Memory B cell (primary cell): ENCODE results near the gene PLPPR5.

Experiments used
- ATAC-seq: fragments of 150-1000 bp; cut with Tn5 transposase; 2 replicates; pipeline ENCODE4 v1.10.0; 2021; ENCODE audit warnings: low read depth, mild to moderate bottlenecking, moderate library complexity
- DNase-seq, 2 donors: peaks; one replicate each; pipeline ENCODE4 v3.0.0; 2022; ENCODE audit warnings: low spot score in 2 of 2
- H3K27ac Mint-ChIP-seq: one replicate; pipeline ENCODE4 v1.8.0; 2022; ENCODE audit warnings: mild to moderate bottlenecking, moderate library complexity, mixed read lengths
- H3K27me3 Mint-ChIP-seq: one replicate; pipeline ENCODE4 v1.8.0; 2022; ENCODE audit warnings: mixed read lengths
- H3K36me3 Mint-ChIP-seq: one replicate; pipeline ENCODE4 v1.8.0; 2022; ENCODE audit warnings: mild to moderate bottlenecking, mixed read lengths
- H3K4me1 Mint-ChIP-seq: one replicate; pipeline ENCODE4 v1.8.0; 2022; ENCODE audit warnings: mixed read lengths
- H3K4me3 Mint-ChIP-seq: one replicate; pipeline ENCODE4 v1.8.0; 2022; ENCODE audit warnings: mild to moderate bottlenecking, moderate library complexity, mixed read lengths
- H3K9me3 Mint-ChIP-seq: one replicate; pipeline ENCODE4 v1.8.0; 2022; ENCODE audit warnings: mixed read lengths

Gene PLPPR5

DNA sequence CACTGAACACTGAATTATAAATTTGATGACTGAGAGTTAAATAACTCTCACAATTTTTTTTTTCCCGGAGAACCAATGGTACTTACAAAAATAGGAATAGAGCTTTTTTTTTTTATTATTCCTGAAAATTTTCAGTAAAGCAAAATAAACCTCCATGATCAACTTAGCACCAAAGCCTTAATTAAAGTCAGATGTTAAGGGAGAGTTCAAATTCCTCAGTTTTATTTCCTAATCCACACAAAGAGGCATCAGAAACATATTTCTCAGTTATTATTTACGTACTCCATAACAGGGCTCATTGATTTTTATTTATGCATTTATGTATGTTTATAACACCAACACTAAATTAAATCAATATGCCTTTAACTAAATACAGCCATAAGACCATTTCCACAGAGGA is 55.5 kb downstream of the PLPPR5 start:
- Mint-ChIP-seq H3K9me3 (no peaks in the 10 kb centered on the region), H3K4me1 (no peaks in the 10 kb centered on the region), H3K27ac (no peak overlapping the region), H3K27me3 (peaks cover 3% of the 10 kb centered on the region), H3K36me3 (no peaks in the 10 kb centered on the region), H3K4me3 (no peak overlapping the region)
- DNase-seq (no peak), ATAC-seq (no peak)

DNA sequence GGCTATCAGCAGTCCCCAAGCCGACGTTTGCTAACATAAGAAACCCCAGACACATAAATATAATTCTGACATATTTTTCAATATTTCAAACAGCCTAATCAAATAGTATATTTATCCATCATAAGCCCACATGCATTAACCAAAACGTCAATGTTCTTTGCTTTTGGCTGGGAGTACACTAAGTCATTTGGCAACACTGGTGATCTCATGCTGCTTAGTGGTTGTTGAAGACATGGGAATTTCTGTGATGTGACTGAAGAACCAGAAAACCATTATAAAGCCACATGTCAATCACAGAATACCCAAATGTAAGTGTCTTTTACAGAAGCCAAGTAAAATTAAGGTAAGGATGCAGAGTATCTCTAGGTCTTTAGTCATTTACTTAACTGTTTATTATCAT is 57.6 kb downstream of the PLPPR5 start:
- no peak for ATAC-seq
- no peak for DNase-seq
- no peak overlapping the region for H3K27ac Mint-ChIP-seq

DNA sequence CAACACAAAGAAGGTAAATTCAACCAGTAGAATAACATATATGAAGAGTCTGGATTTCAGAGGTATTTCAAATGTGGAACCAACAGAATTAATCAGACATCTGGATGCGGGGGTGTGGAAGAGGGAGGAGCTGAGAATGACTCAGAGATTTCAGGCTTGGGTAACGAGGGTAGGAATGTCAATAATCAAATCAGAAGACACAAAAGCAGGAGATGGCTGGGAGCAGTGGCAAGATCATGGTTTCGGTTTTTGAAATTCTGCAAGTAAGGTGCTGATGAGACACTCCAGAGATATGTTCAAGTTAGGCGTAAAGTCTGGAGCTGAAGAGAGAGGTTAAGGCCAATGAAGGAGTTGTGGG is 64.0 kb downstream of the PLPPR5 start:
- Mint-ChIP-seq H3K4me3 (no peak overlapping the region), H3K27me3 (no peaks in the 10 kb centered on the region), H3K9me3 (no peaks in the 10 kb centered on the region), H3K27ac (no peak overlapping the region), H3K36me3 (no peaks in the 10 kb centered on the region), H3K4me1 (peaks cover 2% of the 10 kb centered on the region)
- ATAC-seq, result no peak
- no peak for DNase-seq

More for the DNA sequence above, 57.6 kb downstream of the PLPPR5 start:
- H3K27me3 Mint-ChIP-seq, result peaks cover 3% of the 10 kb centered on the region
- no peaks in the 10 kb centered on the region for H3K9me3 Mint-ChIP-seq
- H3K4me1 Mint-ChIP-seq, result no peaks in the 10 kb centered on the region
- H3K4me3 Mint-ChIP-seq, result no peak overlapping the region
- no peaks in the 10 kb centered on the region for H3K36me3 Mint-ChIP-seq

DNA sequence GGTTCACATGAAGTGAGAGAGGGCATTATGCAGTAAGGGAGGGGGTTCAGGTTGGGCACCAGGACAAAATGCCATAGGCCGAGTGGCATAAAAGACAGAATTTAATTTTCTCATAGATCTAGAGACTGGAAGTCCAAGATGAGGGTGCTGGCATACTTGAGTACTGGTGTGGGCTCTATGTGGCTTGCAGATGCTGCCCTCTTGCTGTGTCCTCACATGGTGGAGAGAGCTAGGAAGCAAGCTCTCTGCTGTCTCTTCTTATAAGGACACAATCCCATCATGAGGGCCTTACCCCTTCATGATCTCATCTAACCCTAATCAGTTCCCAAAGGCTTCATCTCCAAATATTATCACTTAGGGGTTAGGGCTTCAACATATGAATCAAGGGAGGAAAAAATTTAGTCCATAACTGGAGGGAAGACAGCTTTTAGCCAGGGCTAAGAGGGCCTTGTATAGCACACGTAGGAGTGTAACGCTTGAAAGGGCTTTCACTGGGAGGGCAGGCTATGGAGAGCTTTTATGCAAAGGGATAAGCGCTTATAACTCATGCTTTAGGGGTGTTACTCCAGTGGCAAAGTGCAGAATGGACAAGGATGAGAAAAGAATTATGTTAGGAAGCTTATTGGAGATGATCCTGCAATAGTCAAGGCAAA is 64.5 kb downstream of the PLPPR5 start:
- ATAC-seq (no peak), DNase-seq (no peak)
- no peak overlapping the region for H3K4me3 Mint-ChIP-seq
- no peak overlapping the region for H3K27ac Mint-ChIP-seq
- no peaks in the 10 kb centered on the region for H3K36me3 Mint-ChIP-seq
- H3K4me1 Mint-ChIP-seq, result peaks cover 2% of the 10 kb centered on the region
- no peaks in the 10 kb centered on the region for H3K27me3 Mint-ChIP-seq
- no peaks in the 10 kb centered on the region for H3K9me3 Mint-ChIP-seq

DNA sequence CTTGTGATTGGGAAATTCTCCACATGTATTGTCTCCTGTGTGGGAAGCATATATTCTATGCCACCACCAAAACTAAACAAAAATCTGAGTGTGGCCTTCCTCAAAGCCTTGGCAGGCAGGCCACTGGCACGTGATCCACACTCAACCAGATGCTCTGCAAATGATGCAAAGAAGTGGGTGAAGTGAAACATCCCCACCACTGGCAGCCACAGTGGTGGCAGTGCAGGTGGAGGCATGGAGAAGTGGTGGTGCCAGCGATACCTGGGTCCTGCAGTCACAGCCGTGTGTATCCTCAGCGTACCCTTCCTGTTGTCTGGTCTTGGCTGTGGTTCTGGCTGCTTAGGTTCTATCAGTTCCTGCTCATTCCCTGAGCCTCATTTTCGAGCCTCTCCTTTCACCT is 65.2 kb downstream of the PLPPR5 start:
- no peaks in the 10 kb centered on the region for H3K27me3 Mint-ChIP-seq
- peaks cover 2% of the 10 kb centered on the region for H3K4me1 Mint-ChIP-seq
- H3K4me3 Mint-ChIP-seq, result no peak overlapping the region
- H3K9me3 Mint-ChIP-seq, result no peaks in the 10 kb centered on the region
- DNase-seq (no peak), ATAC-seq (no peak)
- H3K27ac Mint-ChIP-seq, result no peak overlapping the region
- no peaks in the 10 kb centered on the region for H3K36me3 Mint-ChIP-seq

DNA sequence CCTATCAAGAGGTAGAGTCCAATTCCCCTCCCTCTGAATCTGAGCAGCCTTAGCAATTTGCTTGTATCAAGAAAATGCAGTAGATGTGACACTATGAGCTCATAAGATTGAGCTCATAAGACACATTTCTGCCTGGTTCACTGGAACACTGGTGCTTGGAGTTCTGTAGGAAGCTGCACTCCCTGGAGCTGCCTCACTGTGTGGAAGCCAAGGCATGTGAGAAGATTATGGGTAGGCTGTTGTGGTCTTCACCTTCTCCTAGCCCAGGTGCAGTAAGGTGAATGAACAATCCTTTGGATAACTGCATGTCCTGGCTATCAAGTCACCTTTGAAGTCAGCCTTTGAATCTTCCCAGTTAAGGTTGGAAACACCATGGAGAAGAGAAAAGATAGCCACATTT is 67.3 kb downstream of the PLPPR5 start:
- H3K9me3 Mint-ChIP-seq, result no peaks in the 10 kb centered on the region
- H3K4me3 Mint-ChIP-seq, result no peak overlapping the region
- H3K36me3 Mint-ChIP-seq, result no peaks in the 10 kb centered on the region
- DNase-seq (no peak), ATAC-seq (no peak)
- H3K4me1 Mint-ChIP-seq, result peaks cover 2% of the 10 kb centered on the region
- no peak overlapping the region for H3K27ac Mint-ChIP-seq
- H3K27me3 Mint-ChIP-seq, result peaks cover 1% of the 10 kb centered on the region

DNA sequence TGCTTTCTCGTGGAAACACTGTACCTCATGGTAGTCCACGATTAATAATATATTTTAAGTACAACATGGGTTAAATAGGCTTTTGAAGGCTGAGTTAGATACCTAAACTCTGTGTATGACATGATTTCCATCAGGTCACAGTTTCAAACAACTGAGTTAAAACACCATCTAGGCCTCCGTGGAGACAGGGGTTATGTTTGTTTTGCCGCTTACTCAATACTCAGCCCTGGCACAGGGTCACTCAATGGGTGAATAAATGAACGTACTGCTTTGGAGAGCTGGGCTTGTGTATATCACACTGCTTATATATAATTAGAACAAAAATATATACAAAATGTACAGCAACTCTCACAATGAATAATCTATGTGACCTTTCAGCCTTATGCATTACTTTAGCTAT is 72.5 kb downstream of the PLPPR5 start:
- H3K9me3 Mint-ChIP-seq, result no peaks in the 10 kb centered on the region
- no peaks in the 10 kb centered on the region for H3K4me1 Mint-ChIP-seq
- no peak overlapping the region for H3K27ac Mint-ChIP-seq
- H3K36me3 Mint-ChIP-seq, result no peaks in the 10 kb centered on the region
- no peak for DNase-seq
- H3K4me3 Mint-ChIP-seq, result no peak overlapping the region
- no peak for ATAC-seq
- H3K27me3 Mint-ChIP-seq, result peaks cover 6% of the 10 kb centered on the region

DNA sequence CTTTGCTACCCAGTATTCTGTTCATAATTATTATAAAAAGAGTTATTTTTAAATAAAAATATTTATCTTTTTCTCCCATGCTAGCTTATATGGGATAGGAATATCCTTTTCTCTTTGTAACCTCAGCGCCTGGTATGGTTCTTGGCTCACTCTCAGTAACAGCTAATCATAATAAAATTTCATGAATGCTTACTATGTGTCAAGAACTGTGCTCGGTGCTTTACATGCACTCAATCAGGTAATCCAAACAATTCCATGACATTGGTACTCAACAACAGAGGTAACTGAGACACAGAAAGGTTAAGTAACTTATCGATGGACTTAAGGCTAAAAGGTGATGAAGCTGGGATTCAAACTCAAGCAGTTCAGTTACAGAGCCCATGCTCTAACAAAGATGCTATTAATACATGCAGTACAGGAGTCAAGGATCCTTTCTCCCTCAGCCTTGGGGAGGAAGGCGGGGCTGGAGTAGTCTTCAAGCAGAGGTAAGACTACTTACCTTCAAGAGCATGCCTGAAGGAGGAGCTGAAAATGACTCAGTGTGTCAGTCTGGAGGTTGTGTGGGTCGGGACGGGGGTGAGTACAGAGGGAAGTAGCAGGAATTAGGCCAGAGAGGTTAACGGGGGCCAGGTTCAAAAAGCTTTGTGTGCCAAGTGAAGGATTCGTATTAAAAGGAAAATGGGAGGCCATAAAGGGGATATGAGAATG is 73.4 kb downstream of the PLPPR5 start:
- Mint-ChIP-seq H3K4me3 (no peak overlapping the region), H3K27ac (no peak overlapping the region), H3K4me1 (no peaks in the 10 kb centered on the region), H3K9me3 (no peaks in the 10 kb centered on the region), H3K36me3 (no peaks in the 10 kb centered on the region), H3K27me3 (peaks cover 6% of the 10 kb centered on the region)
- ATAC-seq (no peak), DNase-seq (no peak)

DNA sequence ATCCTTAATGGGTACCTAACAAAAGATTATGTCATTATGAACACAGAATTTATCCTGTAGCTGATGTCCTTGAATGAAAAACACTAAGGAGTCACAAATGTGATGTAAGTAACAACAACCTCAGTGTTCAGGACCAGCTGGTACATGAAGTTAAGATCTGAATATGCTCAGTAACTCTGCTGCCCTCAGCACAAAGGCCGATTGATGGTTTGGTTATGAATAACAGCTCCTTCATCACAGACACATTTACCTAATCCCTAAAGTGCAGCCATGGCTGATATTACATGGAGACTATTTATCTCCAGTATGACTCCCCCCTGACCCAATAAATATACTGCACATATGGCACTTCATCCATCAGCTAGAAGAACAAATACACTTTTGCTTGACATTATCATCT is 75.2 kb downstream of the PLPPR5 start:
- peaks cover 6% of the 10 kb centered on the region for H3K27me3 Mint-ChIP-seq
- H3K36me3 Mint-ChIP-seq, result no peaks in the 10 kb centered on the region
- no peaks in the 10 kb centered on the region for H3K4me1 Mint-ChIP-seq
- DNase-seq (no peak), ATAC-seq (no peak)
- no peak overlapping the region for H3K27ac Mint-ChIP-seq
- H3K4me3 Mint-ChIP-seq, result no peak overlapping the region
- H3K9me3 Mint-ChIP-seq, result no peaks in the 10 kb centered on the region

DNA sequence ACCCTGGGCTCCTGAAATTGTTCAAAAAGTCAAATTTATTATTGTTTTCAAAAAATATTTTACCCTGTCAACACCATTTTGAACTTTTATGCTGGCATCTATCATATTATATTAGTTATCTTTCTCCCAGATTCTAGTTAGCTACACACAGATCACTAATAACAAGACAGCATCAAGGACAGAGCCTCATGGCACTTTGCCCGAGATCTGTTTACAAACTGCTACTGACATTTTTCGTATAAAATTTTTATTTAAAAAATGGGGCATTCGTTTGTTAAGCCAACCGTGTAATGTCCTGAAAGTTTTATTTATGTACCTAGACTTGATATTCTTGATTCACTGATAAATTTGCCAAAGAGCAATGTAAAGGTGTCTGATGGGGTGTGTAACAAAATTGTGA is 78.1 kb downstream of the PLPPR5 start:
- no peak for DNase-seq
- H3K27ac Mint-ChIP-seq, result no peak overlapping the region
- peaks cover 5% of the 10 kb centered on the region for H3K27me3 Mint-ChIP-seq
- H3K9me3 Mint-ChIP-seq, result no peaks in the 10 kb centered on the region
- H3K4me3 Mint-ChIP-seq, result no peak overlapping the region
- no peaks in the 10 kb centered on the region for H3K4me1 Mint-ChIP-seq
- ATAC-seq, result no peak
- no peaks in the 10 kb centered on the region for H3K36me3 Mint-ChIP-seq

DNA sequence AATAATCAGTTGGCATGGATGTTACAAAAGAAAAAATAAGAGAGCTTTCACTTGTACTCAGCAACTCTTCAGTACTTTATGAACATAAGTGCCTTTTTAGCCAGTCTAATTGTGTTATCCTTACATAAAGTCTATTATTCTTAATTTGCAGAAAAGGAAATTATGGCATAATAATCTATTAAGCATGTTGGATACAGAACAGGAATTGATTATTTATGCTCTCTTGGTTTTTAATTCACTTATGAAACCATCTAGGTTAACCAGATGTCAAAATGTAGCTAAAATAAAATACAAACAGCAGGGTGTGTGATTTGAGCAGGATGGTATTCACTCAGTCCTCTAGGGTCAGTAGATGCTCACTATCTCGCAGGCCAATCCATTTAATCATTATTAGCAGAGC is 79.7 kb downstream of the PLPPR5 start:
- Mint-ChIP-seq H3K27me3 (peaks cover 3% of the 10 kb centered on the region), H3K4me1 (no peaks in the 10 kb centered on the region), H3K36me3 (no peaks in the 10 kb centered on the region), H3K4me3 (no peak overlapping the region), H3K27ac (no peak overlapping the region), H3K9me3 (no peaks in the 10 kb centered on the region)
- ATAC-seq, result no peak
- DNase-seq, result no peak

DNA sequence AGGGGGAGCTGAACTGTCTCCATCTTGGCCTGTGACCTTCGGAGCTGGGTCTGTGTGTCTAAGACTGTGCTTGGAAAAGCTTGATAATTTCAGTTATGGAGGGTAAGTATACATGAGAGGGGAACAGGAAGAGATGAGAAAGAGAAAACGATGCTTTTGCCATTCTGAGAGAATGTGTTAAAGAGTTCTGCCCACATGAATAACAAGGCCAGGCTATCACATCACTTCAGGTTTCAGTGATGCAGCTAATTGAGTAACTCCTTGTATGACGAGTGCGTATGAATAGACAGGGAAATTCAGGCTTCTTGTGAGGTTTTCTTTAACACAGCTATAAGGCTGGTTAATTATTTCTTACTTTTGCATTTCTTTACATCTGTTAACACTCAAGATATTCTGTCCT is 81.0 kb downstream of the PLPPR5 start:
- Mint-ChIP-seq H3K4me1 (no peaks in the 10 kb centered on the region), H3K27me3 (peaks cover 1% of the 10 kb centered on the region), H3K4me3 (no peak overlapping the region), H3K36me3 (no peaks in the 10 kb centered on the region), H3K27ac (no peak overlapping the region), H3K9me3 (no peaks in the 10 kb centered on the region)
- DNase-seq (no peak), ATAC-seq (no peak)

DNA sequence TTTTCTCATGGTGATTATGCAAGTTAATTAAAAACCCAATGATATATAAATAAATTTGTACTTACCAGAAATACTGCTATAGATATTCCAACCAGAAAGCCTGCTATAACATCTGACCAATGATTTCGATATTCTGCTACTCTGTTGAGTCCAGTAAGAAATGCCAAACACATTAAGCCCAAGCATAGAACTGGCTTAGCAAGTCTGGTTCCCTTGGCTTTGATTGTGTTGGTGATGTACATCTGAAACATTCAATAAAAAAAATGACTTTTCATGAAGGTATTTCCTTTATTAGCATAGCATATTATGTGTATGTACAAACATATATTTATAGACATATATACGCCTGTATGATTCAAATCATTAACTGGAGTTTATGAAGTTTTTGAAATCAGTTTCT is 82.8 kb downstream of the PLPPR5 start:
- H3K4me1 Mint-ChIP-seq, result peaks cover 5% of the 10 kb centered on the region
- ATAC-seq (no peak), DNase-seq (no peak)
- H3K36me3 Mint-ChIP-seq, result no peaks in the 10 kb centered on the region
- H3K27ac Mint-ChIP-seq, result no peak overlapping the region
- H3K4me3 Mint-ChIP-seq, result no peak overlapping the region
- H3K9me3 Mint-ChIP-seq, result no peaks in the 10 kb centered on the region
- no peaks in the 10 kb centered on the region for H3K27me3 Mint-ChIP-seq

DNA sequence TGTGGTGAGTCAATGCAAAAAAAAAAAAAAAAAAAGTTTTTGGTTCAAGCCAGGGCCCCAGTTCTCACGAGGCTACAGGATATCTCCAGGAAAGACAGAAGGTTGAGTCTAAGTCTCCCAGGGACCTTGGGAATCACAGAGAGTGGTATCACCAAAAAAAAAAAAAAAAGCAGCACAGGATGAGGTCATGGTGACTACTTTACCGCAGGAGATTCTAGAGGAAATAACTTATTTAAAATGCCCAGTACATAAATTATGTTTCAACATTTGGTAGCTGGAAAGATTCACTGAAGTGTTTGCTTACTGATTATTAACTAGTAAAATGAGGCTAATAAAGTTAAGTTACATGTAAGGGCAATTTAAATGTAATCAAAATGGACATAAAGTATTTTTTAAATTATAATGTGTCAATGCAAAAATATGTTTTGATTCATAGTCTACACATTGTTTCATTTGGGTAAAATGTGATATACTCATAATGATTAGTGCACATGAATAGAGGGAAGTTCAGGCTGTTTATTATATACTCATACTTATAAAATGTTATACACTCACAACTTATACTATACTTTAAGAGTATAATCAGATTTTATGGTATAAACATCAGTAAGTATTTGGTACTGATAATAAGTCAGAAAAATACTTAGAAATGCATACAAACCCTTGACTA is 84.1 kb downstream of the PLPPR5 start:
- Mint-ChIP-seq H3K36me3 (no peaks in the 10 kb centered on the region), H3K4me3 (no peak overlapping the region), H3K27me3 (no peaks in the 10 kb centered on the region), H3K9me3 (no peaks in the 10 kb centered on the region), H3K4me1 (peaks cover 5% of the 10 kb centered on the region), H3K27ac (no peak overlapping the region)
- ATAC-seq (no peak), DNase-seq (no peak)

DNA sequence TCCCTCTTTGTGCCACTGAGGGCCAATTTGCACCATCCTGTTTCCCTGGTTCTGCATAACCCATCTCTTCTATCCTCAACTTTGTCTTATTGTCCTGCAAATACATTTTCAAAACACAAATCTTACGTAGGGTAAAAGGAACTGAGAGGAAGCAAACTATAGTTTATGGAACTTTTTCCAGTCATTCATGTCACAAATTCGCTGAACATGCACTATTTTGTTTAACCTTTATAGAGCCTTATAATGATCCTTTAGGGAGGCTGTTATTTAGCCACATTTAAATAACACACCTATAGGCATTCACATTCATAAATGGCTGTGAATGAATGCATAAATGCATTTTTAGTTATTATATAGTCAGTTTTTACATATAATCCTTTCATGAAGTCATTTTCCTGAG is 85.0 kb downstream of the PLPPR5 start:
- Mint-ChIP-seq H3K4me3 (no peak overlapping the region), H3K4me1 (peaks cover 5% of the 10 kb centered on the region), H3K9me3 (no peaks in the 10 kb centered on the region), H3K27me3 (no peaks in the 10 kb centered on the region), H3K36me3 (no peaks in the 10 kb centered on the region), H3K27ac (no peak overlapping the region)
- ATAC-seq (no peak), DNase-seq (no peak)
